Thoracic aorta (tissue), 2 donors: Measurements from ENCODE around the gene GPR34. TPM values are rescaled to one million over a fixed set of nuclear protein-coding genes. Genes with fewer than 3 reads are reported as not detected.
"Not testable (repeated sequence)": the region's sequence is repeated elsewhere in the genome, so short reads cannot be mapped to it uniquely, and the experiment has no call there.

ENCODE experiments used
- ATAC-seq: fragments of 150-250 bp; one replicate; pipeline ENCODE4 v1.8.0; 2017; ENCODE audit warnings: low read depth; ENCODE audit not compliant: insufficient number of reproducible peaks, low FRiP score
- DNase-seq: peaks from one replicate; pipeline ENCODE4 v3.0.0-alpha.2; 2020; ENCODE audit warnings: low spot score
- H3K27ac ChIP-seq, 2 donors: fragments of 200-600 bp; sonication (generic); 1 replicate in 1 of 2; 2 replicates in 1 of 2; pipeline ENCODE4 v1.5.1; 2016; ENCODE audit warnings: mild to moderate bottlenecking in 2 of 2, moderate library complexity in 2 of 2
- H3K27me3 ChIP-seq: fragments of 200-600 bp; sonication (generic); replicated peaks from 2 replicates; pipeline ENCODE4 v1.6.0; 2016; ENCODE audit warnings: mild to moderate bottlenecking; ENCODE audit not compliant: insufficient read depth
- H3K36me3 ChIP-seq: fragments of 200-600 bp; sonication (generic); one replicate; pipeline ENCODE4 v1.5.1; 2016
- H3K4me1 ChIP-seq, 2 donors: fragments of 200-600 bp; sonication (generic); 1 replicate in 1 of 2; 2 replicates in 1 of 2; pipeline versions ENCODE4 v1.5.1 to v1.6.0; 2016; ENCODE audit warnings: low read depth in 2 of 2, mild to moderate bottlenecking in 1 of 2; ENCODE audit not compliant: control insufficient read depth in 1 of 2
- H3K4me3 ChIP-seq: fragments of 200-600 bp; sonication (generic); 2 replicates; pipeline ENCODE4 v1.5.1; 2016; ENCODE audit warnings: mild to moderate bottlenecking
- H3K9me3 ChIP-seq: fragments of 200-600 bp; sonication (generic); 2 replicates; pipeline ENCODE4 v1.5.1; 2016
- CTCF ChIP-seq: fragments of 200-600 bp; sonication (generic); IDR thresholded peaks from one replicate; pipeline ENCODE4 v1.5.1; 2019; ENCODE audit warnings: antibody characterized with exemption
- total RNA-seq, 2 donors: library from RNA; depleted of rRNA; stranded (reverse); fragments of >200 nt; gene quantifications; one replicate each; pipeline versions ENCODE4 v1.1.0 to v1.2.3, GENCODE V29; 2016

The GPR34 gene
- total RNA-seq: 10 to 100 TPM; 28.0 to 38.6 TPM

GRCh38 chrX:41688835-41689234 is at the start of gene GPR34:
Gene GPR34 (plus strand): TSS chrX:41688973. CDS start chrX:41695634, 6,661 bp downstream.
- DNase-seq (no peak), ATAC-seq (no peak)
- H3K36me3 ChIP-seq: no peaks in the 10 kb centered on the region
- no peaks in the 10 kb centered on the region for H3K27me3 ChIP-seq
- no peak within 1 kb of the TSS for H3K27ac ChIP-seq
- no peaks in the 10 kb centered on the region for H3K9me3 ChIP-seq
- peaks cover 0 to 32% of the 10 kb centered on the region in 2 donors for H3K4me1 ChIP-seq
- no peak for TF ChIP-seq CTCF
- peak within 1 kb of the TSS; percentile 39 for H3K4me3 ChIP-seq

- not testable (repeated sequence) for H3K27ac ChIP-seq, H3K9me3 ChIP-seq, H3K36me3 ChIP-seq, H3K4me3 ChIP-seq, H3K27me3 ChIP-seq, ATAC-seq, DNase-seq
- peaks cover 0 to 10% of the 10 kb centered on the region in 2 donors for H3K4me1 ChIP-seq
Observed at GRCh38 chrX:41646201-41646600, 42.6 kb upstream of the GPR34 start.

- DNase-seq: no peak
- Histone ChIP-seq H3K4me1 (peaks cover 0 to 31% of the 10 kb centered on the region in 2 donors), H3K9me3 (no peaks in the 10 kb centered on the region), H3K4me3 (no peak overlapping the region), H3K36me3 (no peaks in the 10 kb centered on the region), H3K27me3 (no peaks in the 10 kb centered on the region), H3K27ac (no peak overlapping the region)
- no peak for TF ChIP-seq CTCF
- ATAC-seq: no peak
Observed at GRCh38 chrX:41653125-41653524, 35.6 kb upstream of the GPR34 start.

GRCh38 chrX:41655101-41655500 is 33.7 kb upstream of the GPR34 start:
- ATAC-seq: no peak
- Histone ChIP-seq H3K9me3 (no peaks in the 10 kb centered on the region), H3K4me1 (peaks cover 0 to 31% of the 10 kb centered on the region in 2 donors), H3K27ac (peak overlapping the region; percentile 44 to 53), H3K4me3 (no peak overlapping the region), H3K36me3 (no peaks in the 10 kb centered on the region), H3K27me3 (no peaks in the 10 kb centered on the region)
- TF ChIP-seq CTCF: no peak
- DNase-seq: no peak

- Histone ChIP-seq H3K4me1 (peaks cover 0 to 26% of the 10 kb centered on the region in 2 donors), H3K4me3 (no peak overlapping the region), H3K27ac (peak overlapping the region; percentile 44 to 53), H3K27me3 (no peaks in the 10 kb centered on the region), H3K9me3 (no peaks in the 10 kb centered on the region), H3K36me3 (no peaks in the 10 kb centered on the region)
- no peak for TF ChIP-seq CTCF
- ATAC-seq (no peak), DNase-seq (no peak)
Observed at GRCh38 chrX:41655631-41656030, 33.1 kb upstream of the GPR34 start.
